Heart left ventricle (tissue), 13 donors: ENCODE measurements around the gene DUSP16.

Source experiments
- CTCF ChIP-seq, 12 donors: fragments of 200-600 bp; sonication (generic) in 4 of 12; IDR thresholded peaks; one replicate each; pipeline versions ENCODE4 v1.5.0 to v1.8.0; 2018 to 2022; ENCODE audit warnings: antibody characterized with exemption in 12 of 12, mild to moderate bottlenecking in 5 of 12
- POLR2A ChIP-seq, 2 donors: fragments of 450-650 bp; IDR thresholded peaks; one replicate each; pipeline ENCODE4 v1.6.1; 2017; ENCODE audit warnings: antibody characterized with exemption in 2 of 2, mild to moderate bottlenecking in 2 of 2, moderate library complexity in 2 of 2
- donor health status: ischemic (EF 13 %, LVEDD 7.1; RV severe dilation, severe dysfunction).
- donor health status: DM: no; HTN: yes; CAD: no.
- donor health status: DM: no; HTN: no; CAD: no.
- donor health status: ischemic (EF 25% LVEDD 6.9; RV normal size, moderate dysfunction).
- donor health status: ischemic (EF 25% LVEDD 5.7; RV mildly dilated, moderate dysfunction).
- donor health status: ischemic (EF 35%, LVEDD 5.7; RV mildly dilated, moderate dysfunction).
- donor health status: nonischemic (EF 11% LVEDD 7.7; RV severe dilation, severe dysfunction).
- donor health status: DM: yes; HTN: yes; CAD: no.
- donor health status: PGD.
- donor health status: ischemic (EF 29% LVEDD 5.4; RV normal size, mild dysfunction).
- donor health status: nonischemic (EF 23%, LVEDD 6.1; RV moderate dilation, normal function).

GRCh38 chr12:12450043-12450471, 112.6 kb downstream of the DUSP16 start:
- TF ChIP-seq POLR2A (IDR thresholded peaks at IDR 0.05) = no peak
- TF ChIP-seq CTCF (IDR thresholded peaks at IDR 0.05) = no peak
